ENCODE results near the gene ANGPTL4. TPM values are rescaled to one million over a fixed set of nuclear protein-coding genes. Genes with fewer than 3 reads are reported as not detected.

Gene ANGPTL4
- total and polyA plus RNA-seq, 2 of the 13 experiments (the other 11 are each of a cell fraction or from before 2014, with no cell fraction given), result 0.80 to 21.7 TPM

GRCh38 chr19:8363803-8364771 is at the start of gene ANGPTL4 (continued):
- TF ChIP-seq ZNF318 (CRISPR knock-in tag; IDR thresholded peaks at IDR 0.05), result peak; percentile 79; the same call in 1 of the 2 replicates
- no peak for TF ChIP-seq GMEB2 (CRISPR knock-in tag; IDR thresholded peaks at IDR 0.05; ENCODE audit: low read depth)
- no peak for TF ChIP-seq NFIB (CRISPR knock-in tag; IDR thresholded peaks at IDR 0.05; ENCODE audit: borderline replicate concordance)
- TF ChIP-seq DRAP1 (CRISPR knock-in tag; IDR thresholded peaks at IDR 0.05), result peak; percentile 96
- no peak for TF ChIP-seq ZBTB40 (IDR thresholded peaks at IDR 0.05)
- TF ChIP-seq ZBTB40 (CRISPR knock-in tag; IDR thresholded peaks at IDR 0.05), result no peak; the same call in 1 of the 2 replicates
- peak; percentile 44; the same call in 1 of the 2 replicates for TF ChIP-seq TSC22D2 (CRISPR knock-in tag; IDR thresholded peaks at IDR 0.05; ENCODE audit: borderline replicate concordance)
